ENCODE data around the gene CYP4A22. TPM values are rescaled to one million over a fixed set of nuclear protein-coding genes. Genes with fewer than 3 reads are reported as not detected.
"Not testable (repeated sequence)": the region's sequence is repeated elsewhere in the genome, so short reads cannot be mapped to it uniquely, and the experiment has no call there.

The CYP4A22 gene
- total and polyA plus RNA-seq, 2 donors (not counting 1 experiment from before 2014, with no cell fraction given) = not detected

DNA sequence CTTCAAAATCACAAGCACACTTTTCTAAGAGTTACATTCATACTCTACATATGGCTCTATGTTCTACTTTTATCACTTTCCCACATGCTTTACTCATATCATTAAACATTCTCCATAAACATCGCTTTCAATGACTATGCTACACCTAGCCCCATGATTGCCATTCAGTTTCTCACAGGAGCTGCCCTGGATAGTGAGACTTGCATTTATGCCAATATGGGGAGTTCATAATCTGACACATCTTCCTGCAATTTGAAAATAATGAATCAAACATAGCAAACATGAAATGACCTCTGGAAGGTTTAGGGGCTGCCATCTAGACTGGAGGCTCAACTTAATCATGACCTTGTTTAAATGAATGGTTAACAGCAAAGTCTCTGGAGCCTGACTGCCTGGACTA is 9.0 kb upstream of the CYP4A22 start:
- no peaks in the 10 kb centered on the region for H3K36me3 ChIP-seq (ENCODE audit: control insufficient read depth, insufficient read depth, low read length)
- no peaks in the 10 kb centered on the region for H3K79me2 ChIP-seq (ENCODE audit: control insufficient read depth, insufficient read depth, low read length)
- H3K9me3 ChIP-seq (ENCODE audit: control insufficient read depth, insufficient read depth, low read depth, low read length) = no peaks in the 10 kb centered on the region
- H4K20me1 ChIP-seq (ENCODE audit: control insufficient read depth, extremely low read depth, insufficient read depth, low read length) = no peaks in the 10 kb centered on the region
- TF ChIP-seq, protein P1, sequence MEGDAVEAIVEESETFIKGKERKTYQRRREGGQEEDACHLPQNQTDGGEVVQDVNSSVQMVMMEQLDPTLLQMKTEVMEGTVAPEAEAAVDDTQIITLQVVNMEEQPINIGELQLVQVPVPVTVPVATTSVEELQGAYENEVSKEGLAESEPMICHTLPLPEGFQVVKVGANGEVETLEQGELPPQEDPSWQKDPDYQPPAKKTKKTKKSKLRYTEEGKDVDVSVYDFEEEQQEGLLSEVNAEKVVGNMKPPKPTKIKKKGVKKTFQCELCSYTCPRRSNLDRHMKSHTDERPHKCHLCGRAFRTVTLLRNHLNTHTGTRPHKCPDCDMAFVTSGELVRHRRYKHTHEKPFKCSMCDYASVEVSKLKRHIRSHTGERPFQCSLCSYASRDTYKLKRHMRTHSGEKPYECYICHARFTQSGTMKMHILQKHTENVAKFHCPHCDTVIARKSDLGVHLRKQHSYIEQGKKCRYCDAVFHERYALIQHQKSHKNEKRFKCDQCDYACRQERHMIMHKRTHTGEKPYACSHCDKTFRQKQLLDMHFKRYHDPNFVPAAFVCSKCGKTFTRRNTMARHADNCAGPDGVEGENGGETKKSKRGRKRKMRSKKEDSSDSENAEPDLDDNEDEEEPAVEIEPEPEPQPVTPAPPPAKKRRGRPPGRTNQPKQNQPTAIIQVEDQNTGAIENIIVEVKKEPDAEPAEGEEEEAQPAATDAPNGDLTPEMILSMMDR (conservative IDR thresholded peaks at IDR 0.05 in 1 of 2, IDR thresholded peaks at IDR 0.05 in 1 of 2; ENCODE audit: low read depth in 1 of 2, low read length in 2 of 2) = no peak
- no peak for TF ChIP-seq EZH2 (IDR thresholded peaks at IDR 0.05; ENCODE audit: low read length, missing control alignments)
- H2AFZ ChIP-seq (ENCODE audit: low read length) = no peak overlapping the region
- no peak overlapping the region for H3K4me3 ChIP-seq (replicated peaks in 1 of 4; ENCODE audit: control extremely low read depth in 1 of 4, insufficient read depth in 1 of 4, low read depth in 3 of 4, low read length in 4 of 4)
- H3K4me1 ChIP-seq (ENCODE audit: control insufficient read depth, extremely low read depth, insufficient read depth, low read length) = no peaks in the 10 kb centered on the region
- H3K27me3 ChIP-seq (ENCODE audit: control insufficient read depth, insufficient read depth, low read length) = no peaks in the 10 kb centered on the region
- no peak for DNase-seq (ENCODE audit: low read depth in 2 of 2)
- H3K27ac ChIP-seq (ENCODE audit: insufficient read depth, low read length) = no peak overlapping the region
- no peak overlapping the region for H3K4me2 ChIP-seq (ENCODE audit: extremely low read depth, insufficient read depth, low read length)
- no peak overlapping the region for H3K9ac ChIP-seq (ENCODE audit: insufficient read depth, low read length)

DNA sequence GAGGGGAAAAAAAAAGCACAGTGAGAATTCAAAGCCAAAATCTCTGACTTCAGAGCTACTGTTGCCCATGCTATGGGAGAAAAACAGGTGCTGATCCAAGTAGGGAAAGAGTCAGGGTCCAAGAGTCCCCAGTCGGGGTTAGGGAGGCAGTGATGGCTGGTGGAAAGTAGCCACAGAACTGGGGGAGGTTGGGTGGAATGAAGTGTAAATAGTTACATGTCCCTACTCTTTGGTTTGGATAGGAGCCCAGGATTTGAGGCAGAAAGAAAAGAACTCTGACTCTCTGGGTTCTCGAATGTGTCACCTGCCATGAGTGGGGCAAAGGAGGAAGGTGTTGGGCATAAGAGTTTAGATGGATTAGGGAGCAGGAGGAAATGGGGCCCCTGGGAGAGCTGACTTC is 8.4 kb upstream of the CYP4A22 start:
- H3K4me2 ChIP-seq (ENCODE audit: extremely low read depth, insufficient read depth, low read length); H3K4me3 ChIP-seq (replicated peaks in 1 of 4; ENCODE audit: control extremely low read depth in 1 of 4, insufficient read depth in 1 of 4, low read depth in 3 of 4, low read length in 4 of 4); H3K36me3 ChIP-seq (ENCODE audit: control insufficient read depth, insufficient read depth, low read length); H4K20me1 ChIP-seq (ENCODE audit: control insufficient read depth, extremely low read depth, insufficient read depth, low read length); H3K9me3 ChIP-seq (ENCODE audit: control insufficient read depth, insufficient read depth, low read depth, low read length); H3K79me2 ChIP-seq (ENCODE audit: control insufficient read depth, insufficient read depth, low read length); H3K9ac ChIP-seq (ENCODE audit: insufficient read depth, low read length); H3K27ac ChIP-seq (ENCODE audit: insufficient read depth, low read length); DNase-seq (ENCODE audit: low read depth in 2 of 2); H3K27me3 ChIP-seq (ENCODE audit: control insufficient read depth, insufficient read depth, low read length); H2AFZ ChIP-seq (ENCODE audit: low read length); H3K4me1 ChIP-seq (ENCODE audit: control insufficient read depth, extremely low read depth, insufficient read depth, low read length): not testable (repeated sequence)

DNA sequence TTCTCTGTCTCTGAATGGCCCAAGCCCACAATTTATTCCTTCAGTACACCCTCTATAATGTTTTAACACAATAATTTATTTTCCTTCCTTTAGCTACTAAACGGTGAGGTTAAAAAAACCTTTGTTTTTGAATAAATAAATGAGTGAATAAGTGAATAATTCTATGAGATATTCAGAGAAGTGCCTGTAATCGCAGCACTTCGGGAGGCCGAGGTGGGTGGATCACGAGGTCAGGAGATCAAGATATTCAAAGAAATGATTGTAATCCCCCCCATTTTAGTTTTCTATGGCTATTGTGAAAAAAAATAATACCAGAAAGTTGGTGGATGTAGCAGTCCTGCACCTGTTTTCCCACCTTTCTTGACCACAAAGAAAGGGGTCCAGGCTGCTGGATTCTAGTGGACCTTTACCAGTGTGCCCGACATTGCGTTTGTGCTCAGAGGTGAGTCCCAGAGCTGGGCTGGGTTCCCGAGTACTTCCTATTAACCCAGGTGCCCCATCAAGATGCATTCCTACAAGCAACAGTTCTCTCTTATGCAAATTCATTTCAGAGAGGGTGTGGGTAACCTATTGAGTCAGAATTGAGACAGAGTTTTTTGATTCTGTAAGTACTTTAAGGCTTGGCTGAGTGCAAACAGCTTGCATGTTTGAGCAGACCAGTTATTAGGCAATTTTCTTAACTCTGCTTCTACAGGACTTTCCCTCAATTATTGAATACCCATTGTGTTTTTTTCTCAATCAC is 7.6 kb upstream of the CYP4A22 start:
- H4K20me1 ChIP-seq (ENCODE audit: control insufficient read depth, extremely low read depth, insufficient read depth, low read length); H3K27ac ChIP-seq (ENCODE audit: insufficient read depth, low read length); H2AFZ ChIP-seq (ENCODE audit: low read length); H3K27me3 ChIP-seq (ENCODE audit: control insufficient read depth, insufficient read depth, low read length); H3K4me1 ChIP-seq (ENCODE audit: control insufficient read depth, extremely low read depth, insufficient read depth, low read length); DNase-seq (ENCODE audit: low read depth in 2 of 2); H3K4me3 ChIP-seq (replicated peaks in 1 of 4; ENCODE audit: control extremely low read depth in 1 of 4, insufficient read depth in 1 of 4, low read depth in 3 of 4, low read length in 4 of 4); H3K4me2 ChIP-seq (ENCODE audit: extremely low read depth, insufficient read depth, low read length); H3K9me3 ChIP-seq (ENCODE audit: control insufficient read depth, insufficient read depth, low read depth, low read length); H3K36me3 ChIP-seq (ENCODE audit: control insufficient read depth, insufficient read depth, low read length); H3K79me2 ChIP-seq (ENCODE audit: control insufficient read depth, insufficient read depth, low read length); H3K9ac ChIP-seq (ENCODE audit: insufficient read depth, low read length): not testable (repeated sequence)

DNA sequence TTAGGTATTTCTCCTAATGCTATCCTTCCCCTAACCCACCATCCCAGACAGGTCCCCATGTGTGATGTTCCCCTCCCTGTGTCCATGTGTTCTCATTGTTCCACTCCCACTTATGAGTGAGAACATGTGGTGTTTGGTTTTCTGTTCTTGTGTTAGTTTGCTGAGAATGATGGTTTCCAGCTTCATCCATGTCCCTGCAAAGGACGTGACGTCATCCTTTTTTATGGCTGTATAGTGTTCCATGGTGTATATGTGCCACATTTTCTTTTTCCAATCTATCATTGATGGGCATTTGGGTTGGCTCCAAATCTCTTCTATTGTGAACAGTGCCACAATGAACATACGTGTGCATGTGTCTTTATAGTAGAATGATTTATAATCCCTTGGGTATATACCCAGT is 4.6 kb upstream of the CYP4A22 start:
- H3K9ac ChIP-seq (ENCODE audit: insufficient read depth, low read length); H3K27ac ChIP-seq (ENCODE audit: insufficient read depth, low read length); H3K4me1 ChIP-seq (ENCODE audit: control insufficient read depth, extremely low read depth, insufficient read depth, low read length); H3K4me2 ChIP-seq (ENCODE audit: extremely low read depth, insufficient read depth, low read length); H3K36me3 ChIP-seq (ENCODE audit: control insufficient read depth, insufficient read depth, low read length); H2AFZ ChIP-seq (ENCODE audit: low read length); H4K20me1 ChIP-seq (ENCODE audit: control insufficient read depth, extremely low read depth, insufficient read depth, low read length); H3K4me3 ChIP-seq (replicated peaks in 1 of 4; ENCODE audit: control extremely low read depth in 1 of 4, insufficient read depth in 1 of 4, low read depth in 3 of 4, low read length in 4 of 4); DNase-seq (ENCODE audit: low read depth in 2 of 2); H3K9me3 ChIP-seq (ENCODE audit: control insufficient read depth, insufficient read depth, low read depth, low read length); H3K27me3 ChIP-seq (ENCODE audit: control insufficient read depth, insufficient read depth, low read length); H3K79me2 ChIP-seq (ENCODE audit: control insufficient read depth, insufficient read depth, low read length): not testable (repeated sequence)

Data from fibroblast of lung (primary cell).